ENCODE data around the gene DOK6. TPM values are rescaled to one million over a fixed set of nuclear protein-coding genes. Genes with fewer than 3 reads are reported as not detected.

Gene DOK6
- total RNA-seq, 1 experiment from 2014 or later: 4.1 TPM

GRCh38 chr18:69626643-69627242, 226.1 kb downstream of the DOK6 start:
- no peak overlapping the region for H3K4me3 Mint-ChIP-seq
- H3K36me3 Mint-ChIP-seq: no peaks in the 10 kb centered on the region
- TF ChIP-seq SMAD3 (CRISPR knock-in tag; IDR thresholded peaks at IDR 0.05; ENCODE audit: borderline replicate concordance): no peak
- CTCF ChIA-PET: no interaction called here
- H3K27me3 Mint-ChIP-seq (ENCODE audit: low read depth): no peaks in the 10 kb centered on the region
- H3K27ac Mint-ChIP-seq: no peak overlapping the region
- H3K4me1 Mint-ChIP-seq: peaks cover 4% of the 10 kb centered on the region; the same call in 1 of the 2 replicates
- no peak for DNase-seq (ENCODE audit: low spot score)
- no peak for ATAC-seq
- H3K9me3 Mint-ChIP-seq: 0 out of 2 replicates have a peak, but pooled peaks cover 3% of the 10 kb centered on the region
- POLR2A ChIA-PET: no interaction called here

DNA sequence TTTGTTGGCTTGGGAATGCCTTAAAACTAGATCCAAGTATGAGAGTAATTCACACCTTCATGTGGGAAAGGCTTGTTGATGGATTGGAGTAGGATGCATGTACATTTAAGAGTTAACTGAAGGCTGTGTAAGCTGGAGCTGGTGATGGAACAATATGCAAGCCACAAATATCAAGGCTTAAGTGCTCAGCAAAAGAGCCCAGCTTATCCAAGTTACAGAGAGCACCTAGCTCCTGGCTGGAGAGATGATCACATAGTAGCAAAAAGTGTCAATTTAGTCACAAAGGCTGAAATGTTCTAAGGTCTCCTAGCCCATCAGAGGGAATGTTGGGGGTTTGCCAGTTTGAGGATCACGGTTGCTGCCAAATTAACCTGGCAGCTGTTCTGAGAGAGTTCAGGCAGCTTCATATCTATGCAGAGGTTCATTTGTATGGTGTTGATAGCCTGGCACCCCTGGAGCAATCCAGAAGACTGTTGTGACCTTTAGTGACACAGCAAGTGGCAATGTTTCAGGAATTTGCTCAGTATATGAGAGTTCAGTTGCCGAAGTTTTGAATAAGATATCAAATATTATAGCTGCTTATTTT, 228.2 kb downstream of the DOK6 start:
- DNase-seq (ENCODE audit: low spot score) (no peak), ATAC-seq (no peak)
- CTCF ChIA-PET: no interaction called here
- no peak overlapping the region for H3K4me3 Mint-ChIP-seq
- H3K4me1 Mint-ChIP-seq: peaks cover 4% of the 10 kb centered on the region; the same call in 1 of the 2 replicates
- H3K36me3 Mint-ChIP-seq: no peaks in the 10 kb centered on the region
- H3K27me3 Mint-ChIP-seq (ENCODE audit: low read depth): no peaks in the 10 kb centered on the region
- POLR2A ChIA-PET: no interaction called here
- no peak overlapping the region for H3K27ac Mint-ChIP-seq
- 0 out of 2 replicates have a peak, but pooled peaks cover 3% of the 10 kb centered on the region for H3K9me3 Mint-ChIP-seq
- TF ChIP-seq, protein P1, sequence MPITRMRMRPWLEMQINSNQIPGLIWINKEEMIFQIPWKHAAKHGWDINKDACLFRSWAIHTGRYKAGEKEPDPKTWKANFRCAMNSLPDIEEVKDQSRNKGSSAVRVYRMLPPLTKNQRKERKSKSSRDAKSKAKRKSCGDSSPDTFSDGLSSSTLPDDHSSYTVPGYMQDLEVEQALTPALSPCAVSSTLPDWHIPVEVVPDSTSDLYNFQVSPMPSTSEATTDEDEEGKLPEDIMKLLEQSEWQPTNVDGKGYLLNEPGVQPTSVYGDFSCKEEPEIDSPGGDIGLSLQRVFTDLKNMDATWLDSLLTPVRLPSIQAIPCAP (CRISPR knock-in tag; IDR thresholded peaks at IDR 0.05): no peak
- TF ChIP-seq HMGA2 (CRISPR knock-in tag; IDR thresholded peaks at IDR 0.05): no peak
- TF ChIP-seq, protein P2, sequence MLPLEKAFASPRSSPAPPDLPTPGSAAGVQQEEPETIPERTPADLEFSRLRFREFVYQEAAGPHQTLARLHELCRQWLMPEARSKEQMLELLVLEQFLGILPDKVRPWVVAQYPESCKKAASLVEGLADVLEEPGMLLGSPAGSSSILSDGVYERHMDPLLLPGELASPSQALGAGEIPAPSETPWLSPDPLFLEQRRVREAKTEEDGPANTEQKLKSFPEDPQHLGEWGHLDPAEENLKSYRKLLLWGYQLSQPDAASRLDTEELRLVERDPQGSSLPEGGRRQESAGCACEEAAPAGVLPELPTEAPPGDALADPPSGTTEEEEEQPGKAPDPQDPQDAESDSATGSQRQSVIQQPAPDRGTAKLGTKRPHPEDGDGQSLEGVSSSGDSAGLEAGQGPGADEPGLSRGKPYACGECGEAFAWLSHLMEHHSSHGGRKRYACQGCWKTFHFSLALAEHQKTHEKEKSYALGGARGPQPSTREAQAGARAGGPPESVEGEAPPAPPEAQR (CRISPR knock-in tag; IDR thresholded peaks at IDR 0.05): no peak
- TF ChIP-seq JUN (CRISPR knock-in tag; IDR thresholded peaks at IDR 0.05): no peak
- no peak for TF ChIP-seq ZNF138 (CRISPR knock-in tag; conservative IDR thresholded peaks at IDR 0.05)
- no peak for TF ChIP-seq ERG (CRISPR knock-in tag; IDR thresholded peaks at IDR 0.05)
- TF ChIP-seq ATF1 (CRISPR knock-in tag; IDR thresholded peaks at IDR 0.05): no peak
- no peak for TF ChIP-seq ZNF423 (CRISPR knock-in tag; IDR thresholded peaks at IDR 0.05)
- no peak for TF ChIP-seq ATF3 (CRISPR knock-in tag; conservative IDR thresholded peaks at IDR 0.05)
- TF ChIP-seq JAZF1 (CRISPR knock-in tag; IDR thresholded peaks at IDR 0.05): no peak
- TF ChIP-seq ARID4B (CRISPR knock-in tag; IDR thresholded peaks at IDR 0.05; ENCODE audit: borderline replicate concordance): no peak
- TF ChIP-seq ZNF219 (CRISPR knock-in tag; IDR thresholded peaks at IDR 0.05; ENCODE audit: borderline replicate concordance): no peak
- TF ChIP-seq ZNF232 (CRISPR knock-in tag; IDR thresholded peaks at IDR 0.05): no peak
- TF ChIP-seq NR2C2 (CRISPR knock-in tag; IDR thresholded peaks at IDR 0.05): no peak
- TF ChIP-seq, protein P3, sequence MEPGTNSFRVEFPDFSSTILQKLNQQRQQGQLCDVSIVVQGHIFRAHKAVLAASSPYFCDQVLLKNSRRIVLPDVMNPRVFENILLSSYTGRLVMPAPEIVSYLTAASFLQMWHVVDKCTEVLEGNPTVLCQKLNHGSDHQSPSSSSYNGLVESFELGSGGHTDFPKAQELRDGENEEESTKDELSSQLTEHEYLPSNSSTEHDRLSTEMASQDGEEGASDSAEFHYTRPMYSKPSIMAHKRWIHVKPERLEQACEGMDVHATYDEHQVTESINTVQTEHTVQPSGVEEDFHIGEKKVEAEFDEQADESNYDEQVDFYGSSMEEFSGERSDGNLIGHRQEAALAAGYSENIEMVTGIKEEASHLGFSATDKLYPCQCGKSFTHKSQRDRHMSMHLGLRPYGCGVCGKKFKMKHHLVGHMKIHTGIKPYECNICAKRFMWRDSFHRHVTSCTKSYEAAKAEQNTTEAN (CRISPR knock-in tag; IDR thresholded peaks at IDR 0.05): no peak
- TF ChIP-seq FOXK1 (CRISPR knock-in tag; IDR thresholded peaks at IDR 0.05): no peak
- TF ChIP-seq, protein P4, sequence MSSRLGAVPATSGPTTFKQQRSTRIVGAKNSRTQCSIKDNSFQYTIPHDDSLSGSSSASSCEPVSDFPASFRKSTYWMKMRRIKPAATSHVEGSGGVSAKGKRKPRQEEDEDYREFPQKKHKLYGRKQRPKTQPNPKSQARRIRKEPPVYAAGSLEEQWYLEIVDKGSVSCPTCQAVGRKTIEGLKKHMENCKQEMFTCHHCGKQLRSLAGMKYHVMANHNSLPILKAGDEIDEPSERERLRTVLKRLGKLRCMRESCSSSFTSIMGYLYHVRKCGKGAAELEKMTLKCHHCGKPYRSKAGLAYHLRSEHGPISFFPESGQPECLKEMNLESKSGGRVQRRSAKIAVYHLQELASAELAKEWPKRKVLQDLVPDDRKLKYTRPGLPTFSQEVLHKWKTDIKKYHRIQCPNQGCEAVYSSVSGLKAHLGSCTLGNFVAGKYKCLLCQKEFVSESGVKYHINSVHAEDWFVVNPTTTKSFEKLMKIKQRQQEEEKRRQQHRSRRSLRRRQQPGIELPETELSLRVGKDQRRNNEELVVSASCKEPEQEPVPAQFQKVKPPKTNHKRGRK (CRISPR knock-in tag; IDR thresholded peaks at IDR 0.05; ENCODE audit: borderline replicate concordance): no peak
- TF ChIP-seq EMX1 (CRISPR knock-in tag; IDR thresholded peaks at IDR 0.05): no peak

Data from WTC11 (cell line).